K562 (cell line): ENCODE data around the gene GSTA4. TPM values are rescaled to one million over a fixed set of nuclear protein-coding genes. Genes with fewer than 3 reads are reported as not detected.
A peak's percentile ranks its signal among the peaks of the same experiment; 100 is the strongest.

ENCODE experiments used
- FOXJ2 ChIP-seq: fragments of 200-800 bp; sonication (Bioruptor generic); IDR thresholded peaks from 2 replicates; pipeline ENCODE4 v1.6.1; 2016; ENCODE audit warnings: missing genetic modification characterization, missing compliant biosample characterization
- FOXK2 ChIP-seq, 2 experiments: fragments of 450-650 bp; IDR thresholded peaks in 1 of 2; conservative IDR thresholded peaks in 1 of 2; 2 replicates each; pipeline ENCODE4 v1.6.1; 2016; ENCODE audit warnings: low read depth in 2 of 2, mild to moderate bottlenecking in 1 of 2
- FOXO4 ChIP-seq: fragments of 450-650 bp; formaldehyde crosslinking; IDR thresholded peaks from 2 replicates; pipeline ENCODE4 v1.4.0; 2020; ENCODE audit warnings: mild to moderate bottlenecking, moderate library complexity
- HCFC1 ChIP-seq: IDR thresholded peaks from 2 replicates; pipeline ENCODE4 v1.6.1; 2012; ENCODE audit warnings: low read depth, low read length, improper control_type of control experiment
- KDM1A ChIP-seq, 2 experiments: fragments of 450-650 bp; IDR thresholded peaks; 2 replicates each; pipeline ENCODE4 v1.6.1; 2016; ENCODE audit warnings: mild to moderate bottlenecking in 2 of 2
- PML ChIP-seq: IDR thresholded peaks from 2 replicates; pipeline ENCODE4 v1.6.1; 2012; ENCODE audit warnings: low read length, inconsistent platforms
- YY1 ChIP-seq, 3 experiments: IDR thresholded peaks; 2 replicates each; pipeline ENCODE4 v1.6.1; 2011; ENCODE audit warnings: low read length in 2 of 3, mild to moderate bottlenecking in 2 of 3, moderate library complexity in 2 of 3, borderline replicate concordance in 1 of 3, control low read depth in 1 of 3, low read depth in 1 of 3; ENCODE audit not compliant: insufficient read depth in 3 of 3, insufficient replicate concordance in 2 of 3, control insufficient read depth in 1 of 3, insufficient read length in 1 of 3; ENCODE audit errors: extremely low read depth in 1 of 3
- ZBTB1 ChIP-seq: sonication (generic); formaldehyde crosslinking; IDR thresholded peaks from 2 replicates; pipeline ENCODE4 v1.8.1; 2023; ENCODE audit warnings: missing genetic modification reagents, low read depth, mild to moderate bottlenecking, borderline replicate concordance
- ZNF143 ChIP-seq: sonication (generic); formaldehyde crosslinking; IDR thresholded peaks from 2 replicates; pipeline ENCODE4 v1.9.0; 2022; ENCODE audit warnings: mild to moderate bottlenecking, missing genetic modification reagents
- ZNF197 ChIP-seq: fragments of 200-800 bp; sonication (Bioruptor generic); IDR thresholded peaks from 2 replicates; pipeline ENCODE4 v1.6.1; 2016; ENCODE audit warnings: low read depth, missing genetic modification characterization, missing compliant biosample characterization
- ZNF354B ChIP-seq: fragments of 250-450 bp; sonication (Bioruptor Pico); IDR thresholded peaks from 2 replicates; pipeline ENCODE4 v1.4.0; 2020
- ZNF592 ChIP-seq: fragments of 450-650 bp; IDR thresholded peaks from 2 replicates; pipeline ENCODE4 v1.6.1; 2017; ENCODE audit warnings: antibody characterized with exemption, mild to moderate bottlenecking
- ZNF76 ChIP-seq: fragments of 250-450 bp; sonication (Bioruptor Pico); IDR thresholded peaks from 2 replicates; pipeline ENCODE4 v1.4.0; 2020; ENCODE audit warnings: mild to moderate bottlenecking, moderate library complexity, borderline replicate concordance
- polyA plus RNA-seq, 8 experiments: library from polyadenylated mRNA; depleted of rRNA in 4 of 8; stranded (reverse) in 5 of 8; unstranded in 3 of 8; fragments of >200 nt; fragmentation: Nextera tagmentation in 2 of 8; fragmentation: Illumina TruSeq in 1 of 8; extraction: Ambion mirVana in 2 of 8; extraction: Trizol in 1 of 8; gene quantifications; 2 replicates each; pipeline versions ENCODE4 v1.2.1 to v1.2.3, GENCODE V29; 2011 to 2014; ENCODE audit warnings: inconsistent platforms in 1 of 8, missing spikeins in 1 of 8
- total RNA-seq, 7 experiments: library from RNA; depleted of rRNA in 6 of 7; stranded (reverse); fragments of >200 nt in 6 of 7; fragmentation: Illumina TruSeq in 2 of 7; extraction: Trizol in 2 of 7; gene quantifications; 2 replicates each; pipeline versions ENCODE4 v1.2.1 to v1.2.3, GENCODE V29; 2011 to 2021; ENCODE audit warnings: low replicate concordance in 1 of 7
- TF ChIP-seq, protein P1 (sequence below): fragments of 250-450 bp; sonication (Bioruptor Pico); IDR thresholded peaks from 2 replicates; pipeline ENCODE4 v1.4.0; 2020

Gene GSTA4
- total and polyA plus RNA-seq, 9 of the 15 experiments (the other 6 are each of a cell fraction or from before 2014, with no cell fraction given): 0.89 to 4.0 (median 2.0) TPM

GRCh38 chr6:52995089-52995912, at the start of gene GSTA4 (continued):
- TF ChIP-seq HCFC1 (0 out of 2 replicates have a peak, but pooled peaks have one; percentile 39), FOXJ2 (tag) (peak; percentile 69), ZNF197 (CRISPR knock-in tag) (peak; percentile 82), FOXK2 (conservative IDR thresholded peaks at IDR 0.05 in 1 of 2, IDR thresholded peaks at IDR 0.05 in 1 of 2; ENCODE audit: low read depth in 2 of 2) (peak; percentile 47 to 62; a peak in 2 of 4 replicates), KDM1A (IDR thresholded peaks at IDR 0.05) (peak; percentile 52 to 58; a peak in 3 of 4 replicates), PML (peak; percentile 33; the same call in 1 of the 2 replicates), ZNF76 (peak; percentile 91), YY1 (IDR thresholded peaks at IDR 0.05; ENCODE audit: borderline replicate concordance in 1 of 3, control insufficient read depth in 1 of 3, extremely low read depth in 1 of 3, insufficient read depth in 3 of 3, insufficient read length in 1 of 3, insufficient replicate concordance in 2 of 3, low read depth in 1 of 3, low read length in 2 of 3) (peak in 1 of 3 experiments; percentile 53), ZNF592 (peak; percentile 93), ZBTB1 (peak; percentile 85), ZNF354B (0 out of 2 replicates have a peak, but pooled peaks have one; percentile 46), FOXO4 (CRISPR knock-in tag) (0 out of 2 replicates have a peak, but pooled peaks have one; percentile 32), ZNF143 (CRISPR knock-in tag) (peak; percentile 87)
- TF ChIP-seq, protein P1, sequence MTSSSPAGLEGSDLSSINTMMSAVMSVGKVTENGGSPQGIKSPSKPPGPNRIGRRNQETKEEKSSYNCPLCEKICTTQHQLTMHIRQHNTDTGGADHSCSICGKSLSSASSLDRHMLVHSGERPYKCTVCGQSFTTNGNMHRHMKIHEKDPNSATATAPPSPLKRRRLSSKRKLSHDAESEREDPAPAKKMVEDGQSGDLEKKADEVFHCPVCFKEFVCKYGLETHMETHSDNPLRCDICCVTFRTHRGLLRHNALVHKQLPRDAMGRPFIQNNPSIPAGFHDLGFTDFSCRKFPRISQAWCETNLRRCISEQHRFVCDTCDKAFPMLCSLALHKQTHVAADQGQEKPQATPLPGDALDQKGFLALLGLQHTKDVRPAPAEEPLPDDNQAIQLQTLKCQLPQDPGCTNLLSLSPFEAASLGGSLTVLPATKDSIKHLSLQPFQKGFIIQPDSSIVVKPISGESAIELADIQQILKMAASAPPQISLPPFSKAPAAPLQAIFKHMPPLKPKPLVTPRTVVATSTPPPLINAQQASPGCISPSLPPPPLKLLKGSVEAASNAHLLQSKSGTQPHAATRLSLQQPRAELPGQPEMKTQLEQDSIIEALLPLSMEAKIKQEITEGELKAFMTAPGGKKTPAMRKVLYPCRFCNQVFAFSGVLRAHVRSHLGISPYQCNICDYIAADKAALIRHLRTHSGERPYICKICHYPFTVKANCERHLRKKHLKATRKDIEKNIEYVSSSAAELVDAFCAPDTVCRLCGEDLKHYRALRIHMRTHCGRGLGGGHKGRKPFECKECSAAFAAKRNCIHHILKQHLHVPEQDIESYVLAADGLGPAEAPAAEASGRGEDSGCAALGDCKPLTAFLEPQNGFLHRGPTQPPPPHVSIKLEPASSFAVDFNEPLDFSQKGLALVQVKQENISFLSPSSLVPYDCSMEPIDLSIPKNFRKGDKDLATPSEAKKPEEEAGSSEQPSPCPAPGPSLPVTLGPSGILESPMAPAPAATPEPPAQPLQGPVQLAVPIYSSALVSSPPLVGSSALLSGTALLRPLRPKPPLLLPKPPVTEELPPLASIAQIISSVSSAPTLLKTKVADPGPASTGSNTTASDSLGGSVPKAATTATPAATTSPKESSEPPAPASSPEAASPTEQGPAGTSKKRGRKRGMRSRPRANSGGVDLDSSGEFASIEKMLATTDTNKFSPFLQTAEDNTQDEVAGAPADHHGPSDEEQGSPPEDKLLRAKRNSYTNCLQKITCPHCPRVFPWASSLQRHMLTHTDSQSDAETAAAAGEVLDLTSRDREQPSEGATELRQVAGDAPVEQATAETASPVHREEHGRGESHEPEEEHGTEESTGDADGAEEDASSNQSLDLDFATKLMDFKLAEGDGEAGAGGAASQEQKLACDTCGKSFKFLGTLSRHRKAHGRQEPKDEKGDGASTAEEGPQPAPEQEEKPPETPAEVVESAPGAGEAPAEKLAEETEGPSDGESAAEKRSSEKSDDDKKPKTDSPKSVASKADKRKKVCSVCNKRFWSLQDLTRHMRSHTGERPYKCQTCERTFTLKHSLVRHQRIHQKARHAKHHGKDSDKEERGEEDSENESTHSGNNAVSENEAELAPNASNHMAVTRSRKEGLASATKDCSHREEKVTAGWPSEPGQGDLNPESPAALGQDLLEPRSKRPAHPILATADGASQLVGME (CRISPR knock-in tag): peak; percentile 98
